DMS114 treated with DMSO at 0.1 percent for 48 hours (cell line): ENCODE results near the gene NACC2.

Source experiments
- DNase-seq: peaks from one replicate; lab custom pipeline; 2025; ENCODE audit not compliant: unreplicated experiment; lab: John Stamatoyannopoulos, UW

NACC2 gene

GRCh38 chr9:136014147-136014923 is 80.8 kb downstream of the NACC2 start:
- no peak for DNase-seq

DNA sequence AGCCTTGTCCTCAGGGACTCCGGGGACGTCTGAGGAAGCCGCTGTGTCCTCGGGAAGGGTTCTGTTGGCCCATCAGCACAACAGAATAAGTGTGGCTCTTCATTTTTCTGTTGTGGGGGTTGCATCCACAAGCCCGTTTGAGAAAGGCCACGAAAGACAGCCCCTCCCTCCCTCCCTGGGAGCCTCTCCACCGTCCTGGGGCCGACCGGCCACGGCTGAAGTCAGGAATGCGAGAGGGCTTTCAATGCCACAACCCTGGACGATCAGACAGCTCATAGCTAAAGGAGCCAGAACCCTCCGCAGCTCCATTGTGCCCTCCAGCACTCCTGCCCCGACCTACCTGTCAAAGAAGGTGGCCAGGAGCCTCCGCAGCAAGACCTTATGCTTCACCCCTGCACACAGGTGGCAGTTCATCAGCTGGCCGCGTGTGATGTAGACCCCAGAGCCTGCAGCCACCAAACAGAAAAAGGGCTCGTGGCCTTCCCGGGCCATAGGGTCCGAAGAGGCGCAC is 81.5 kb downstream of the NACC2 start:
- no peak for DNase-seq

DNA sequence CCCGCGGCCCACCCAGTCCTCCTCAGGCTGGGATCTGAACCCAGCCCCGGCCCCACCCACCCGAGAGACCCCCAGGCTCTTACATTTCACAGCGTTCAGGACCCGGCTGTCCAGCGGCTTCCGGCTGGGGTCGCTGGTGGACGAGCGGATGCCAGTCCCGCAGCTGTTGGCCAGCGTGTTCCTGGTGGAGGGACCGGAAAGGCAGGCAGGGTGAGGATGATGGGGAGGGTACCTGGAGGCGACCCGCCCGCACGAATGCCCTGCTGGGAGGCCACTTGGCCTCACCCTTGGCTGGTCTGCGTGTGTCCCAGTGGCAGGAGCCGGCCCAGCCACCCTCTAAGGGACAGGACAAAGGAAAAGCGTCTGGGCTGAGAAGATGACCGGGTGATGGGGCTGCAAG is 82.0 kb downstream of the NACC2 start:
- no peak for DNase-seq

GRCh38 chr9:136012651-136013050 is 82.4 kb downstream of the NACC2 start:
- DNase-seq: no peak

DNA sequence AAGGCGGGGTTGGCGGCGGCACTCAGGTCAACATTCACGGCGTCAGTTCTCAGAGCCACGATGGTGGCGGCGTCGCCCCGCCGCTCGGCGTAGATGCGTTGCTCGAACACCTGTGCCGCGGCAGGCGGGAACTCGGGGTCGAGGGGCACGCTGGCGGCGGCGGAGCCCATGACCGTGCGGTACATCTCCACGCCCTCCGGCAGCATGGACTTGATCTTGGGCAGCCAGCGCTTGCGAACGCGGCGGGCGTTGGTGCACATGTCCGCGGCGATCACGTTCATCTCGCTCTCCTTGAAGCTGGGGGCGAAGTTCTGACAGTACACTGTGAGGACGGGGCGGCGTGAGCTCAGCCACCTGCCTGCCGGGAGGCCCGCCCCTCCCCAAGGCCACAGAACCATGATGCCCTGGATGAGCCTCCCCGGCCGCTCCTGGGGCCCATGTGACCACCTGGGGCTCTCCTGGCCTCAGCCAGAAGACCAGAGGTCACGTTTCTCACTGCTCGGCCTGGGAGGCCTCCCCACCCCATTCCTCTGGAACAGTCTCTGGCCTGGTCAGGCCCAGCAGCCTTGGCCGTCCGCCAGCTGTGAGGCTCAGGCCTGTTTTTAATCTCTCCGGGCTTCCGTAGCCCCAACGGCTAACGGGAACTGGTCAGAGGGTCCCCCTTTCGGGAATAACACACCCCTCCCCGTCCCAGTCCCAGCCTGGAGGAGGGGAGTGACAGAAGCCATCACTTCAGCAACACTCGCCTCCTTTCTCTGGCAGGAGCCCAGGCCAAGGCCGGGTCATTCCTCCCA is 83.2 kb downstream of the NACC2 start:
- no peak for DNase-seq

DNA sequence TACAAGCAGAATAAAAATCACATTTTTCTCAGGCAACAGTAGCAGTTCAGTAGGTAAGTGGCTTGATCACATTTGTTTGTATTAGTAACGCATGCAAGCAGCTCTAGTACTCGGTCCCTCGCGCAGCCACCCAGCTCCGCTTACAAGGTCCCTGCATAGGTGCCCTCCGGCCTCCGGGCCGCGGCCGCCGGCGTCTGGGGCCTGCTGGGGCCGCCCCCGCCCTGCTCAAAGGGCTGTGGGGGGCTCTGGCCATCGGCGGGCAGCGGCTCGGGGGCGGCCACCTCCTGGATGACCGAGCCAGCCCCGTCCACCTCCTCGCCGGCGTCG is 83.8 kb downstream of the NACC2 start:
- DNase-seq: no peak

DNA sequence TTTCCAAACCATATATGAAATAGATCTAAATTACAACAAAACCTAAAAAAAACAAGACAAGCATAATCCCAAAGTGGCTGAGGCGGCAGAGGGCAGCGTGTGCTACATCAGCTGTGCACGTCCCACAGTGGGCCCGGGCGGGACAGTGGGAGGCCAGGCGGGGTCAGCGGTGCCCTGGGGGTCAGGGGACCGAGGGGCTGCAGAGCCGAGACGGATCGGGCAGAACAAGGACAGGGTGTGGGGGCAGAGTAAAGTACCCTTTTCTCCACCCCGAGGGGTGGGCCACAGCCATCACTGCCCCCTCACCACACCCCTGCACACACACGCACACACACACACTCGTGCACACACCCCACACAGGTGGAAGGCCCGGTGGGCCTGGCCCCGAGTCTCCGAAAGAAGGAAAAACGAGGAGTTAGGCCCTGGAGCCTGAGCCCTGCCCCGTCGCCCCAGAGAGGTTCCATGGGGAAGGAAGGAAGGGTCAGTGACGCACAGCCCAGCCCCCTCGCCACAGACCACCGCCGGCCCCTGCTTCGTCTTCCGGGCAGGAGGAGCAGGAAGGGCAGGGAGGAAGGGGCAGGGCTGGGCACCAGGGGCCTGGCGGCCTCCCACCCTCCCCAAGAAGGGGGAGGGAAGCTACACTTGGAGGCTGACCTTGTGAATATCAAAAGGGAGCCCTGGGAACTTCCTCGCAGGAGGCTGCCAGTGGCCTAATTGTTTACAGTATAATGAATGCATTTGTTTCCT is 84.3 kb downstream of the NACC2 start:
- DNase-seq: no peak

GRCh38 chr9:136010176-136010575 is 84.9 kb downstream of the NACC2 start:
- no peak for DNase-seq

GRCh38 chr9:136009516-136009915 is 85.6 kb downstream of the NACC2 start:
- no peak for DNase-seq

DNA sequence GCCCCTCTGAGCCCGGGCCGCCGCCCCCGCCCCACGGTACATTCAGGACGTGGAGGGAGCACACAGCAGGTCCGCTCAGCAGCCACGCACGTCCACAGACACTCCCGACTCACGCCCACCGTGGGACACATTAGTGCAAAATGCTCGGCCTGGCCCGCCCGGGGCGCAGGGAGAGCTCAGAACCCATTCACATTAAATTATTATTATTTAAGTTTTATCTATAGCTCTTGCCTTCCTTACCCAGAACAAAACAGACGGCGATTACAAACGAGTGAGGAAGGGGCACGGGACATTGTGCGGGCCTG is 86.4 kb downstream of the NACC2 start:
- no peak for DNase-seq

- no peak for DNase-seq
Observed at GRCh38 chr9:136007934-136008692, 87.0 kb downstream of the NACC2 start.

DNA sequence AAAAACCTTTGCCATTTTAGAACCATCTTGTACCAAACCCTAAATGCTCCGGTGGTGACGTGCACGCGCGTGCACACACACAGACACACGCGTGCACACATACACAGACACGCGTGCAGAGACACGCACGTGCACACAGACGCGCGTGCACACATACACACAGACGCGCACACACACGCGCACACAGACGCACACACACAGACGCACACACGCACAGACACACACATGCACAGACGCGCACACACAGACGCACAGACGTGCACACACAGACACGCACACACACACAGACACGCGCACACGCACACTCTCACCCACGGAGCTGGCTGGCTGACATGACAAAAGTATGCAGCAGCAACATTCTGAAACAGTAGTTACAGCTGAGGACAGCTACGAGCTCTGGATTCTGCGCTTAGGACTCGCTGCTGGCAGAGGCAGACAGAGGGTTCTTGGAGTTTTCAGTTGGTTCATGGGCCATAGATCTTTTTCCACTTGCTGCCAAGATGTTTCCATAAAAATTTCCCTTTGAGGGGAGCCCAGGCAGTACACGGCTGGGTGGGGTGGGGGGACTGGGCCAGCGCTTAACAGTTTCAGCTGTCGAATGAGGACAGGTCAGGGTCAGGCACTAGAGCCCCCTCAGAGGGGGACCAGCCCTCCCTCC is 87.7 kb downstream of the NACC2 start:
- no peak for DNase-seq

GRCh38 chr9:136006169-136006568 is 88.9 kb downstream of the NACC2 start:
- no peak for DNase-seq

GRCh38 chr9:136004712-136005111 is 90.4 kb downstream of the NACC2 start:
- no peak for DNase-seq

GRCh38 chr9:136004219-136004618 is 90.9 kb downstream of the NACC2 start:
- no peak for DNase-seq

DNA sequence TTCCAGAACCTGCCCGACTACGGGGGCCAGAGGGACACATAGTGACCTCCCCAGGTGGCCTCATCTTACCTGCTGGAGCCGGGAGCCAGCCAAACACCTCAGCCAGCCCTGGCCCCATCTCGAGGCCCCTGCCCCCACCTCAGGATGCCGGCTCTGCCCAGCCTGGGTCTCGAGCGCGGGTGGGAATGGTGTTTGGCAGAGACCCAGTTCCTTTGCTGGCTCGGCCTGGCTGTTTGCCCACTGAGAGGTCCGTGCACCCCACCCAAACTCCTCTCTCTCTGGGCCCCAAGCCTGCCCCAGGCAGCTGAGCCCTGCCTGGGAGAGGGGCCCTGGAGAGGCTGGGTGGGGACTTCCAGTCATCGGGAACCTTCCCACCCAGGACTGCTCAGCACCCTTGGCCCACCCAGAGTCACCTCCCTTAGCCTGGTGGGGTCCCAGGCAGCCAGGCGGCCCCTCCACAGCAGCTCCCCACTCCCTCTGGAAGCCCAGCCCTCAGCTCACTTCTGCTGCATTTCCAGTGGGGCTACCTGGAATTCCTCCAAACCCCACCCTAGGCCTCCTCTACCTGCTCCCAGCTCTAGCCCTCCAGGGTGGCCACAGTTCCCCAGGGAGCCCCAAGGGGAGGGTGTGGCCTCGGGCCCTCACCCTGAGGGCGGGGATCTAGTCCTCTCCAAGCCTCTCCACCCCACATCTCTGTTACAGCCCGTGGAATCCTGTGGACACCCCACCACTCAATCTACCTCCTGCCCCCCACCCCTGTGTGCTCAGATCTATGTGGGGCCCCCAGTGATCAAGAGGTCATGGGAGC is 91.5 kb downstream of the NACC2 start:
- DNase-seq: no peak

DNA sequence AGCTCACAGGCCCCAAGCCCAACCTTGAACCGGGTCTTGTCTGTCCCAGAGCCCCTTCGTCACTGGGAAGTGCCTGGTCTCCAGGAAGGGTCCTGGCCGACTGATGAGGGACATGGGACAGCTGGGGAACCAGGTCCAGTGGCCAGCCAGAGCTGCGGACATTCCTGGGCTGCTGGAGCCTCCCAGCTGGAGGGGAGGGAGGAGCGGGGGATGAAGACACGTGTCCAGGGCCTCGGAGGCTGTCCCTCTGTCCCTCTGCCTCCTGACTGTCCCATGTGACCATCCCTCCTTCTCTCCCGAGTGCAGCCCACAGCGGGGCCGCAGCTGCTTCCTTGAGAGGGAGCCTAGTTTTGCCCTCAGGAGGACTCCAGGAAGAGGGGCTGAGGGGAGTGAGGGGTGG is 92.2 kb downstream of the NACC2 start:
- no peak for DNase-seq

GRCh38 chr9:136002215-136002614 is 92.9 kb downstream of the NACC2 start:
- DNase-seq: no peak

GRCh38 chr9:136001231-136001630 is 93.9 kb downstream of the NACC2 start:
- DNase-seq: no peak
